GM12878 (cell line): ENCODE results near the gene RBM7. TPM values are rescaled to one million over a fixed set of nuclear protein-coding genes. Genes with fewer than 3 reads are reported as not detected.

Experiments used
- ATAC-seq: fragments of 200-7000 bp; cut with Tn5 transposase; 3 replicates; pipeline ENCODE4 v1.9.1; 2020; ENCODE audit warnings: mild to moderate bottlenecking, moderate library complexity
- BruUV-seq: library from RNA; stranded (reverse); fragments of 400-500 nt; replicated peaks from 2 replicates; lab custom pipeline; 2021; lab: Mats Ljungman, UMichigan
- CTCF ChIA-PET: fragments of 300-600 bp; sonication (Branson Sonifier 250); formaldehyde crosslinking; extraction: SDS; loops from one replicate; lab custom pipeline; 2021; ENCODE audit warnings: inconsistent platforms; lab: Yijun Ruan, JAX
- POLR2A ChIA-PET: fragments of 350-600 bp; formaldehyde crosslinking; extraction: SDS; loops from one replicate; lab custom pipeline; 2021; ENCODE audit warnings: inconsistent platforms; lab: Charles Lee
- RAD21 ChIA-PET: fragments of 300-600 bp; sonication (Branson Sonifier 250); formaldehyde crosslinking; loops from one replicate; lab custom pipeline; 2023; ENCODE audit warnings: antibody characterized with exemption; ENCODE audit not compliant: unreplicated experiment; lab: Charles Lee
- SMC1A ChIA-PET: fragments of 300-600 bp; sonication (Branson Sonifier 250); formaldehyde crosslinking; loops from one replicate; lab custom pipeline; 2023; ENCODE audit not compliant: unreplicated experiment, uncharacterized antibody; lab: Charles Lee
- DNase-seq: peaks from one replicate; pipeline ENCODE4 v3.0.0-alpha.2; 2011; ENCODE audit warnings: low read depth, low spot score
- FAIRE-seq: peaks from 3 replicates; lab custom pipeline; 2011; peaks lifted over from hg19 to GRCh38; lab: Jason Lieb, UNC
- H2AFZ ChIP-seq: 2 replicates; pipeline ENCODE4 v1.6.0; 2011; ENCODE audit warnings: low read depth, low read length, control low read depth; ENCODE audit not compliant: control insufficient read depth
- H3K27ac ChIP-seq: 2 replicates; pipeline ENCODE4 v1.5.1; 2011; ENCODE audit warnings: control low read depth; ENCODE audit not compliant: control insufficient read depth, insufficient read depth
- H3K27me3 ChIP-seq, 2 experiments: replicated peaks in 1 of 2; 2 replicates each; pipeline versions ENCODE4 v1.6.0 to v1.6.1; 2011; ENCODE audit warnings: low read length in 1 of 2; ENCODE audit not compliant: control insufficient read depth in 2 of 2, insufficient read depth in 2 of 2
- H3K36me3 ChIP-seq, 2 experiments: 2 replicates each; pipeline ENCODE4 v1.5.1; 2011; ENCODE audit warnings: low read length in 1 of 2; ENCODE audit not compliant: control insufficient read depth in 2 of 2, insufficient read depth in 2 of 2
- H3K4me1 ChIP-seq: 2 replicates; pipeline ENCODE4 v1.6.1; 2011; ENCODE audit warnings: mild to moderate bottlenecking, low read length, moderate library complexity, mixed read lengths; ENCODE audit not compliant: control insufficient read depth, insufficient read depth
- H3K4me2 ChIP-seq: 2 replicates; pipeline ENCODE4 v1.6.0; 2011; ENCODE audit warnings: control low read depth; ENCODE audit not compliant: control insufficient read depth, insufficient read depth
- H3K4me3 ChIP-seq: fragments of 200-600 bp; sonication (generic); 2 replicates; pipeline ENCODE4 v1.5.1; 2016
- H3K79me2 ChIP-seq: 2 replicates; pipeline ENCODE4 v1.6.0; 2011; ENCODE audit warnings: low read length; ENCODE audit not compliant: control insufficient read depth, insufficient read depth
- H3K9ac ChIP-seq: 2 replicates; pipeline ENCODE4 v1.8.0; 2011; ENCODE audit warnings: low read length, control low read depth, mixed read lengths; ENCODE audit not compliant: control insufficient read depth, insufficient read depth
- H3K9me3 ChIP-seq: replicated peaks from 3 replicates; pipeline ENCODE4 v1.5.1; 2011; ENCODE audit warnings: mild to moderate bottlenecking, low read length; ENCODE audit not compliant: control insufficient read depth, insufficient read depth
- H4K20me1 ChIP-seq: 2 replicates; pipeline ENCODE4 v1.6.0; 2011; ENCODE audit not compliant: control insufficient read depth, insufficient read depth
- ASH2L ChIP-seq: fragments of 300-600, 200-600 bp; sonication (generic); IDR thresholded peaks from 2 replicates; pipeline ENCODE4 v1.6.1; 2017; ENCODE audit warnings: low read depth, mild to moderate bottlenecking, borderline replicate concordance
- ESRRA ChIP-seq: IDR thresholded peaks from 2 replicates; pipeline ENCODE4 v1.6.1; 2012; ENCODE audit warnings: mild to moderate bottlenecking, low read length, improper control_type of control experiment
- GABPA ChIP-seq: IDR thresholded peaks from 2 replicates; pipeline ENCODE4 v1.6.1; 2014; ENCODE audit warnings: antibody characterized with exemption, low read depth, mild to moderate bottlenecking, inconsistent platforms
- HDAC2 ChIP-seq: fragments of 200-600 bp; sonication (generic); IDR thresholded peaks from 2 replicates; pipeline ENCODE4 v1.6.1; 2017
- KAT2A ChIP-seq: conservative IDR thresholded peaks from 2 replicates; pipeline ENCODE4 v1.6.1; 2011; ENCODE audit warnings: low read depth, low read length; ENCODE audit not compliant: control insufficient read depth
- KLF5 ChIP-seq: fragments of 450-650 bp; IDR thresholded peaks from 2 replicates; pipeline ENCODE4 v1.6.1; 2014; ENCODE audit warnings: mild to moderate bottlenecking; ENCODE audit not compliant: partially characterized antibody
- MEF2A ChIP-seq: IDR thresholded peaks from 2 replicates; pipeline ENCODE4 v1.6.1; 2011; ENCODE audit warnings: low read depth, mild to moderate bottlenecking, low read length, moderate library complexity; ENCODE audit not compliant: insufficient read depth
- NBN ChIP-seq: fragments of 450-650 bp; IDR thresholded peaks from 2 replicates; pipeline ENCODE4 v1.6.1; 2016
- RBBP5 ChIP-seq: fragments of 200-600 bp; sonication (generic); conservative IDR thresholded peaks from 2 replicates; pipeline ENCODE4 v1.6.1; 2016
- RCOR1 ChIP-seq: conservative IDR thresholded peaks from 2 replicates; pipeline ENCODE4 v1.6.1; 2012; ENCODE audit warnings: low read depth, low read length, improper control_type of control experiment
- SP1 ChIP-seq: IDR thresholded peaks from one replicate; pipeline ENCODE4 v1.6.1; 2011; ENCODE audit warnings: low read depth, low read length
- ZNF217 ChIP-seq: fragments of 450-650 bp; IDR thresholded peaks from 2 replicates; pipeline ENCODE4 v1.6.1; 2017; ENCODE audit warnings: antibody characterized with exemption, mild to moderate bottlenecking
- ZSCAN29 ChIP-seq: fragments of 450-650 bp; IDR thresholded peaks from 2 replicates; pipeline ENCODE4 v1.6.1; 2017; ENCODE audit warnings: mild to moderate bottlenecking, moderate library complexity
- WGBS: methylation state at CpG from one replicate; pipeline ENCODE4 v1.1.6; 2016; ENCODE audit warnings: low lambda C conversion rate; ENCODE audit not compliant: insufficient replicate concordance, insufficient coverage; ENCODE audit errors: missing lambda C conversion rate; 5-methylcytosine and 5-hydroxymethylcytosine counted together
- in situ Hi-C: fragments of 300-500 bp; cut with MboI; formaldehyde crosslinking; loops from 9 replicates; pipeline ENCODE4 v1.14.3; 2018; ENCODE audit warnings: mixed read lengths
- intact Hi-C: fragments of 100-400 bp; cut with micrococcal nuclease; formaldehyde crosslinking; loops from one replicate; pipeline ENCODE4 v1.14.2; 2022; ENCODE audit not compliant: unreplicated experiment
- polyA plus RNA-seq, 11 experiments: library from polyadenylated mRNA; depleted of rRNA in 4 of 11; unstranded in 6 of 11; stranded (reverse) in 5 of 11; fragments of >200 nt; fragmentation: Nextera tagmentation in 4 of 11; fragmentation: Illumina TruSeq in 1 of 11; extraction: Ambion mirVana in 4 of 11; extraction: Trizol in 1 of 11; gene quantifications; 1 replicate in 1 of 11; 2 replicates in 10 of 11; pipeline versions ENCODE4 v1.2.1 to v1.2.3, GENCODE V29; 2011 to 2016; ENCODE audit warnings: inconsistent platforms in 2 of 11, missing spikeins in 2 of 11, low read depth in 1 of 11
- total RNA-seq, 4 experiments: library from RNA; depleted of rRNA in 3 of 4; stranded (reverse); fragments of >200 nt in 3 of 4; fragmentation: Illumina TruSeq in 1 of 4; extraction: Trizol in 1 of 4; gene quantifications; 2 replicates each; pipeline versions ENCODE4 v1.2.1 to v1.2.3, GENCODE V29; 2013 to 2021
- TF ChIP-seq, protein P1 (sequence below): IDR thresholded peaks from 2 replicates; pipeline ENCODE4 v1.6.1; 2012; ENCODE audit warnings: low read depth, low read length, improper control_type of control experiment
- TF ChIP-seq, protein P2 (sequence below): IDR thresholded peaks from 2 replicates; pipeline ENCODE4 v1.6.1; 2012; ENCODE audit warnings: low read depth, low read length, improper control_type of control experiment
- TF ChIP-seq, protein P3 (sequence below): IDR thresholded peaks from 2 replicates; pipeline ENCODE4 v1.6.1; 2012; ENCODE audit warnings: improper control_type of control experiment, low read depth, low read length; ENCODE audit not compliant: insufficient replicate concordance
- TF ChIP-seq, protein P4 (sequence below): IDR thresholded peaks from 2 replicates; pipeline ENCODE4 v1.6.1; 2012; ENCODE audit warnings: low read length, inconsistent platforms

Gene RBM7
- total and polyA plus RNA-seq, 10 of the 15 experiments (the other 5 are each of a cell fraction or from before 2014, with no cell fraction given): 17.0 to 46.2 (median 26.0) TPM

DNA sequence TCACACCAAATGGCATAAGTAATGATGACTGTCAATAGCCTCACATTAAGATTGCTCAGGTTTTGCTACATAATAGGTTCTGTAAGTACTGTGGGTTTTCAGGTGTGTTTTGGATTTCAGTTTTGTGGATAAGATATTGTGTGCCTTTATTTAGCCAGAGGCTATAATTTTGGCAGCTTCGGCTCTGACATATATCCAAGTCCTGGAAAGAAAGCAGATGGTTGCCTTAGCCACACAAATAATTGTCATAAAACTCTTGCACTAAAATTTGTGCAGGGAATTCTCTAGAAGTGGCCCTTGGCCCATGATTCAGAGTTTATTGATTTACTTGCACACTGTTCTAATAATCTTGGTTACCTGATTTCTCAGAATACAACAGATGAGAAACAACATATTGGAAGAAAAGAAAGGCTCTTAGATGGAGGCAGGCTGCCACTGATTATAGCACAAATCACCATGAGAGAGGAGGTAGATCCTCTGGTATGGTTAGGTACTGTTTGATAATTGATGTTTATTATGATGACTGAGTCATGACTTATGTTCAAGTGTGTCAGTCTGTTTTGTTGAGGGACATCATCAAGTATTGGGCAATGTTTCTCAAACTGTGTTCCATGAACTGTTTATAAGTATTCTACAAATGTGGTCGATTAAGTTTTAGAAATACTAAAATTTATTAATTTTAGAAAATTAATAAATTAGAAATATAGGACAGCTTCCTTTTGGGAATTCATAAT is 48.5 kb downstream of the RBM7 start:
- no peaks in the 10 kb centered on the region for H3K27me3 ChIP-seq
- no peak overlapping the region for H3K4me3 ChIP-seq
- intact Hi-C loops: no loop called here
- no peak overlapping the region for H3K27ac ChIP-seq
- no peaks in the 10 kb centered on the region for H3K36me3 ChIP-seq
- FAIRE-seq: no peak
- no peak overlapping the region for H3K4me2 ChIP-seq
- no peaks in the 10 kb centered on the region for H3K79me2 ChIP-seq
- in situ Hi-C loops: no loop called here
- H3K4me1 ChIP-seq: no peaks in the 10 kb centered on the region
- no peak overlapping the region for H3K9ac ChIP-seq
- RAD21 ChIA-PET: no interaction called here
- no peak for TF ChIP-seq RBBP5
- TF ChIP-seq KAT2A: no peak
- no peak for TF ChIP-seq GABPA
- no peak for TF ChIP-seq NBN
- TF ChIP-seq ESRRA: no peak
- TF ChIP-seq, protein P1, sequence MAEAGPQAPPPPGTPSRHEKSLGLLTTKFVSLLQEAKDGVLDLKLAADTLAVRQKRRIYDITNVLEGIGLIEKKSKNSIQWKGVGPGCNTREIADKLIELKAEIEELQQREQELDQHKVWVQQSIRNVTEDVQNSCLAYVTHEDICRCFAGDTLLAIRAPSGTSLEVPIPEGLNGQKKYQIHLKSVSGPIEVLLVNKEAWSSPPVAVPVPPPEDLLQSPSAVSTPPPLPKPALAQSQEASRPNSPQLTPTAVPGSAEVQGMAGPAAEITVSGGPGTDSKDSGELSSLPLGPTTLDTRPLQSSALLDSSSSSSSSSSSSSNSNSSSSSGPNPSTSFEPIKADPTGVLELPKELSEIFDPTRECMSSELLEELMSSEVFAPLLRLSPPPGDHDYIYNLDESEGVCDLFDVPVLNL: no peak
- TF ChIP-seq, protein P2, sequence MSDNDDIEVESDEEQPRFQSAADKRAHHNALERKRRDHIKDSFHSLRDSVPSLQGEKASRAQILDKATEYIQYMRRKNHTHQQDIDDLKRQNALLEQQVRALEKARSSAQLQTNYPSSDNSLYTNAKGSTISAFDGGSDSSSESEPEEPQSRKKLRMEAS: no peak
- no peak for TF ChIP-seq HDAC2
- no peak for TF ChIP-seq RCOR1
- no peak for TF ChIP-seq ZSCAN29
- no peak for TF ChIP-seq ASH2L
- no peak for TF ChIP-seq SP1
- no peak for TF ChIP-seq ZNF217
- TF ChIP-seq, protein P3, sequence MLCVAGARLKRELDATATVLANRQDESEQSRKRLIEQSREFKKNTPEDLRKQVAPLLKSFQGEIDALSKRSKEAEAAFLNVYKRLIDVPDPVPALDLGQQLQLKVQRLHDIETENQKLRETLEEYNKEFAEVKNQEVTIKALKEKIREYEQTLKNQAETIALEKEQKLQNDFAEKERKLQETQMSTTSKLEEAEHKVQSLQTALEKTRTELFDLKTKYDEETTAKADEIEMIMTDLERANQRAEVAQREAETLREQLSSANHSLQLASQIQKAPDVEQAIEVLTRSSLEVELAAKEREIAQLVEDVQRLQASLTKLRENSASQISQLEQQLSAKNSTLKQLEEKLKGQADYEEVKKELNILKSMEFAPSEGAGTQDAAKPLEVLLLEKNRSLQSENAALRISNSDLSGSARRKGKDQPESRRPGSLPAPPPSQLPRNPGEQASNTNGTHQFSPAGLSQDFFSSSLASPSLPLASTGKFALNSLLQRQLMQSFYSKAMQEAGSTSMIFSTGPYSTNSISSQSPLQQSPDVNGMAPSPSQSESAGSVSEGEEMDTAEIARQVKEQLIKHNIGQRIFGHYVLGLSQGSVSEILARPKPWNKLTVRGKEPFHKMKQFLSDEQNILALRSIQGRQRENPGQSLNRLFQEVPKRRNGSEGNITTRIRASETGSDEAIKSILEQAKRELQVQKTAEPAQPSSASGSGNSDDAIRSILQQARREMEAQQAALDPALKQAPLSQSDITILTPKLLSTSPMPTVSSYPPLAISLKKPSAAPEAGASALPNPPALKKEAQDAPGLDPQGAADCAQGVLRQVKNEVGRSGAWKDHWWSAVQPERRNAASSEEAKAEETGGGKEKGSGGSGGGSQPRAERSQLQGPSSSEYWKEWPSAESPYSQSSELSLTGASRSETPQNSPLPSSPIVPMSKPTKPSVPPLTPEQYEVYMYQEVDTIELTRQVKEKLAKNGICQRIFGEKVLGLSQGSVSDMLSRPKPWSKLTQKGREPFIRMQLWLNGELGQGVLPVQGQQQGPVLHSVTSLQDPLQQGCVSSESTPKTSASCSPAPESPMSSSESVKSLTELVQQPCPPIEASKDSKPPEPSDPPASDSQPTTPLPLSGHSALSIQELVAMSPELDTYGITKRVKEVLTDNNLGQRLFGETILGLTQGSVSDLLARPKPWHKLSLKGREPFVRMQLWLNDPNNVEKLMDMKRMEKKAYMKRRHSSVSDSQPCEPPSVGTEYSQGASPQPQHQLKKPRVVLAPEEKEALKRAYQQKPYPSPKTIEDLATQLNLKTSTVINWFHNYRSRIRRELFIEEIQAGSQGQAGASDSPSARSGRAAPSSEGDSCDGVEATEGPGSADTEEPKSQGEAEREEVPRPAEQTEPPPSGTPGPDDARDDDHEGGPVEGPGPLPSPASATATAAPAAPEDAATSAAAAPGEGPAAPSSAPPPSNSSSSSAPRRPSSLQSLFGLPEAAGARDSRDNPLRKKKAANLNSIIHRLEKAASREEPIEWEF: no peak
- TF ChIP-seq MEF2A: no peak
- no peak for TF ChIP-seq KLF5
- TF ChIP-seq, protein P4, sequence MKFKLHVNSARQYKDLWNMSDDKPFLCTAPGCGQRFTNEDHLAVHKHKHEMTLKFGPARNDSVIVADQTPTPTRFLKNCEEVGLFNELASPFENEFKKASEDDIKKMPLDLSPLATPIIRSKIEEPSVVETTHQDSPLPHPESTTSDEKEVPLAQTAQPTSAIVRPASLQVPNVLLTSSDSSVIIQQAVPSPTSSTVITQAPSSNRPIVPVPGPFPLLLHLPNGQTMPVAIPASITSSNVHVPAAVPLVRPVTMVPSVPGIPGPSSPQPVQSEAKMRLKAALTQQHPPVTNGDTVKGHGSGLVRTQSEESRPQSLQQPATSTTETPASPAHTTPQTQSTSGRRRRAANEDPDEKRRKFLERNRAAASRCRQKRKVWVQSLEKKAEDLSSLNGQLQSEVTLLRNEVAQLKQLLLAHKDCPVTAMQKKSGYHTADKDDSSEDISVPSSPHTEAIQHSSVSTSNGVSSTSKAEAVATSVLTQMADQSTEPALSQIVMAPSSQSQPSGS: no peak
- BruUV-seq: no TSS peak
- ATAC-seq: no peak
- no peak for DNase-seq
- 70% methylated on average over 2 of the region's 2 CpGs for WGBS
- no peak overlapping the region for H2AFZ ChIP-seq
- CTCF ChIA-PET: no interaction called here
- SMC1A ChIA-PET: no interaction called here
- H4K20me1 ChIP-seq: no peaks in the 10 kb centered on the region
- no peaks in the 10 kb centered on the region for H3K9me3 ChIP-seq
- POLR2A ChIA-PET: no interaction called here
